ENCODE measurements around the gene ALG8. TPM values are rescaled to one million over a fixed set of nuclear protein-coding genes. Genes with fewer than 3 reads are reported as not detected.
"Not testable (repeated sequence)": the region's sequence is repeated elsewhere in the genome, so short reads cannot be mapped to it uniquely, and the experiment has no call there.

The ALG8 gene
- total RNA-seq, 2 donors from 2014 or later, result 25.4 to 30.3 TPM

GRCh38 chr11:78180751-78181150 is 41.3 kb upstream of the ALG8 start:
- no peak for DNase-seq
- TF ChIP-seq POLR2A (IDR thresholded peaks at IDR 0.05), result no peak
- no peak for TF ChIP-seq CTCF (IDR thresholded peaks at IDR 0.05)

GRCh38 chr11:78179459-78180071 is 40.1 kb upstream of the ALG8 start:
- ATAC-seq, result peak; percentile 12
- H3K4me1 ChIP-seq, result no peaks in the 10 kb centered on the region
- no peak overlapping the region for H3K4me3 ChIP-seq
- no peaks in the 10 kb centered on the region for H3K9me3 ChIP-seq
- no peak for DNase-seq
- no peak overlapping the region for H3K27ac ChIP-seq
- intact Hi-C loops (cut with DNase I), result no loop called here
- no peaks in the 10 kb centered on the region for H3K36me3 ChIP-seq (replicated peaks in 1 of 2; ENCODE audit: insufficient read depth in 1 of 2, low read depth in 2 of 2)
- TF ChIP-seq POLR2A (IDR thresholded peaks at IDR 0.05) (no peak), CTCF (IDR thresholded peaks at IDR 0.05) (no peak)
- H3K27me3 ChIP-seq, result no peaks in the 10 kb centered on the region
- WGBS, 2 donors, result 88 to 90% methylated on average over 7 of the region's 7 CpGs

More at GRCh38 chr11:78180751-78181150, 41.3 kb upstream of the ALG8 start:
- Histone ChIP-seq H3K27ac (no peak overlapping the region), H3K4me1 (no peaks in the 10 kb centered on the region), H3K9me3 (no peaks in the 10 kb centered on the region), H3K4me3 (no peak overlapping the region), H3K27me3 (no peaks in the 10 kb centered on the region), H3K36me3 (replicated peaks in 1 of 2; ENCODE audit: insufficient read depth in 1 of 2, low read depth in 2 of 2) (no peaks in the 10 kb centered on the region)
- WGBS, 2 donors, result 89 to 98% methylated on average over 4 of the region's 4 CpGs
- intact Hi-C loops (cut with DNase I), result no loop called here
- ATAC-seq, result no peak

DNA sequence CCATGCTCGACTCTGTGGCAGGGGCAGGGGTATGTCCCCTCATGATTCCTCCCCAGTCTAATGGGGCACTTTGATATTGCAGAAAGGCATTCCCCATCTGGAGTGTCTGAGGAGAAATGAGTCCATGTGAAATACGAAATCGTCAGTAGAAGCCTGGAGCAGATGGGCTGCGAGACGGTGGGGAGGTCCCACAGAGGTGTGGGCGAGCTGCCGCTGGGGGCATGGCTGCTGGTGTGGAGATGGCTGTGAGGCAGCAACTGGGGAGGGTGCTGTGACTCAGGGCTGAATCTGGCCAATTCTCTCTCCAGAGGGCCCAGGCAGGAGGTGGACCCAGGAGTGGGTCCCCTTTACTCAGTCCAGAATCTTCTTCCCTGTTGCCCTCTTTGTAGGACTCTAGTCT is 37.8 kb upstream of the ALG8 start:
- ATAC-seq, result no peak
- WGBS, 2 donors, result 90 to 93% methylated on average over 7 of the region's 7 CpGs

DNA sequence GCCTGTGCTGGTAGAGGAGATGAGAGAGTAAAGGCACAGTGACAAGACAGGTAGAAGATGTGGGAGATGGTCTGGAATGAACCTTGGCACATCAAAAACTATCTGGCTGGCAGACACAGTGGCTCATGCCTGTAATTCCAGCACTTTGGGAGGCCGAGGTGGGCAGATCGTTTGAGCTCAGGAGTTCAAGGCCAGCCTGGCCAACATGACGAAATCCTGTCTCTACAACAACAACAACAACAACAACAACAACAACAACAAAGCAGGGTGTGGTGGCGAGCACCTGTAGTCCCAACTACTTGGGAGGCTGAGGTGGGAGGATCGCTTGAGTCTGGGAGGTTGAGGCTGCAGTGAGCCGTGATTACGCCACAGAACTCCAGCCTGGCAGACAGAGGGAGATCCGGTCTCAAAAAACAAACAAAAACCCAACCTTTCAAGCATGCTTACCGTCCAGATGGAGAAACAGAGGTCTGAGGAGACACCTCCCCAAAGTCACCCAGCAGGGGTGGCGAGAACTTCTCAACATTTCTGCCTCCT is 37.2 kb upstream of the ALG8 start:
- no peak overlapping the region for H3K4me3 ChIP-seq
- ATAC-seq (no peak), DNase-seq (no peak)
- H3K27me3 ChIP-seq, result no peaks in the 10 kb centered on the region
- no peaks in the 10 kb centered on the region for H3K36me3 ChIP-seq (replicated peaks in 1 of 2; ENCODE audit: insufficient read depth in 1 of 2, low read depth in 2 of 2)
- H3K9me3 ChIP-seq, result no peaks in the 10 kb centered on the region
- H3K27ac ChIP-seq, result no peak overlapping the region
- intact Hi-C loops (cut with DNase I), result no loop called here
- H3K4me1 ChIP-seq, result no peaks in the 10 kb centered on the region
- WGBS, 2 donors, result 92 to 93% methylated on average over 10 of the region's 10 CpGs
- TF ChIP-seq POLR2A (IDR thresholded peaks at IDR 0.05) (no peak), CTCF (IDR thresholded peaks at IDR 0.05) (no peak)

More for the DNA sequence above, 37.8 kb upstream of the ALG8 start:
- TF ChIP-seq POLR2A (IDR thresholded peaks at IDR 0.05) (no peak), CTCF (IDR thresholded peaks at IDR 0.05) (no peak)
- Histone ChIP-seq H3K36me3 (replicated peaks in 1 of 2; ENCODE audit: insufficient read depth in 1 of 2, low read depth in 2 of 2) (no peaks in the 10 kb centered on the region), H3K9me3 (no peaks in the 10 kb centered on the region), H3K27me3 (no peaks in the 10 kb centered on the region), H3K4me1 (no peaks in the 10 kb centered on the region), H3K27ac (no peak overlapping the region), H3K4me3 (no peak overlapping the region)
- intact Hi-C loops (cut with DNase I), result no loop called here
- DNase-seq, result no peak

- H3K4me1 ChIP-seq; H3K27ac ChIP-seq; H3K9me3 ChIP-seq; H3K36me3 ChIP-seq (replicated peaks in 1 of 2; ENCODE audit: insufficient read depth in 1 of 2, low read depth in 2 of 2); intact Hi-C loops (cut with DNase I); H3K4me3 ChIP-seq; H3K27me3 ChIP-seq; DNase-seq; ATAC-seq: not testable (repeated sequence)
- WGBS, 2 donors, result 98 to 100% methylated on average over 3 of the region's 3 CpGs
These were observed 36.4 kb upstream of the ALG8 start for GRCh38 chr11:78175862-78176261.

Measured in body of pancreas (tissue), 4 donors.